Measurements from ENCODE around the gene LRP1-AS. TPM values are rescaled to one million over a fixed set of nuclear protein-coding genes. Genes with fewer than 3 reads are reported as not detected.

The LRP1-AS gene
- total RNA-seq, 2 experiments from 2014 or later: not detected

DNA sequence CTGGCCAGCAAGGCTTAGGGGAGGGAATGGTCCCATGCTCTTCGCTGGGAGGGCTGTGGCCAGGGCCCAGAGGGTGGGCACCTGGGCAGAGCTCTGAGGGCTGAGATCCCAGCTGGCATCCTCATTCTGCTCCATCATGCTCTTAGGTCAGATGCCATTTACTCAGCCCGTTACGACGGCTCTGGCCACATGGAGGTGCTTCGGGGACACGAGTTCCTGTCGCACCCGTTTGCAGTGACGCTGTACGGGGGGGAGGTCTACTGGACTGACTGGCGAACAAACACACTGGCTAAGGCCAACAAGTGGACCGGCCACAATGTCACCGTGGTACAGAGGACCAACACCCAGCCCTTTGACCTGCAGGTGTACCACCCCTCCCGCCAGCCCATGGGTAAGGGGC is 30.8 kb upstream of the LRP1-AS start:
- ChIA-PET CTCF (interaction anchor here (1.1 kb wide), 1 partner anchor 54 kb away, joined by 3 read pairs; no protein-coding TSS in a partner anchor), POLR2A (no interaction called here)
- Mint-ChIP-seq H3K4me3 (no peak overlapping the region), H3K27ac (no peak overlapping the region), H3K36me3 (ENCODE audit: low read depth) (no peaks in the 10 kb centered on the region), H3K27me3 (no peaks in the 10 kb centered on the region), H3K9me3 (no peaks in the 10 kb centered on the region), H3K4me1 (ENCODE audit: low read depth) (no peaks in the 10 kb centered on the region)
- TF ChIP-seq, protein P1, sequence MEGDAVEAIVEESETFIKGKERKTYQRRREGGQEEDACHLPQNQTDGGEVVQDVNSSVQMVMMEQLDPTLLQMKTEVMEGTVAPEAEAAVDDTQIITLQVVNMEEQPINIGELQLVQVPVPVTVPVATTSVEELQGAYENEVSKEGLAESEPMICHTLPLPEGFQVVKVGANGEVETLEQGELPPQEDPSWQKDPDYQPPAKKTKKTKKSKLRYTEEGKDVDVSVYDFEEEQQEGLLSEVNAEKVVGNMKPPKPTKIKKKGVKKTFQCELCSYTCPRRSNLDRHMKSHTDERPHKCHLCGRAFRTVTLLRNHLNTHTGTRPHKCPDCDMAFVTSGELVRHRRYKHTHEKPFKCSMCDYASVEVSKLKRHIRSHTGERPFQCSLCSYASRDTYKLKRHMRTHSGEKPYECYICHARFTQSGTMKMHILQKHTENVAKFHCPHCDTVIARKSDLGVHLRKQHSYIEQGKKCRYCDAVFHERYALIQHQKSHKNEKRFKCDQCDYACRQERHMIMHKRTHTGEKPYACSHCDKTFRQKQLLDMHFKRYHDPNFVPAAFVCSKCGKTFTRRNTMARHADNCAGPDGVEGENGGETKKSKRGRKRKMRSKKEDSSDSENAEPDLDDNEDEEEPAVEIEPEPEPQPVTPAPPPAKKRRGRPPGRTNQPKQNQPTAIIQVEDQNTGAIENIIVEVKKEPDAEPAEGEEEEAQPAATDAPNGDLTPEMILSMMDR (IDR thresholded peaks at IDR 0.05): no peak
- intact Hi-C loops (cut with micrococcal nuclease): no loop called here
- no peak for ATAC-seq
- no peak for DNase-seq

DNA sequence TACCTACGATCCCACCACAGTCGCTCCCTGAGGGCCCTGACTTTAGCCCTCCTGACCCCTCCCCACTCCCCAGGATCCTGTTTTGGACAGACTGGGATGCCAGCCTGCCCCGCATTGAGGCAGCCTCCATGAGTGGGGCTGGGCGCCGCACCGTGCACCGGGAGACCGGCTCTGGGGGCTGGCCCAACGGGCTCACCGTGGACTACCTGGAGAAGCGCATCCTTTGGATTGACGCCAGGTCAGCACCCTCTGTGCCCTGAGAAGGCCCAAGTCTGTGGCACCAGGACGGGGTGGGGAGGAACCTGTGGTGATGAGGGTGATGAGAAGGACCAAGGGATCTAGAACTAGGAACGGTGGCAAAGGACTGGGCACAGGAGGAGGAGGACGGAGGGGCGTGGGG is 29.9 kb upstream of the LRP1-AS start:
- intact Hi-C loops (cut with micrococcal nuclease): no loop called here
- no peaks in the 10 kb centered on the region for H3K9me3 Mint-ChIP-seq
- TF ChIP-seq, protein P1 (IDR thresholded peaks at IDR 0.05): no peak

DNA sequence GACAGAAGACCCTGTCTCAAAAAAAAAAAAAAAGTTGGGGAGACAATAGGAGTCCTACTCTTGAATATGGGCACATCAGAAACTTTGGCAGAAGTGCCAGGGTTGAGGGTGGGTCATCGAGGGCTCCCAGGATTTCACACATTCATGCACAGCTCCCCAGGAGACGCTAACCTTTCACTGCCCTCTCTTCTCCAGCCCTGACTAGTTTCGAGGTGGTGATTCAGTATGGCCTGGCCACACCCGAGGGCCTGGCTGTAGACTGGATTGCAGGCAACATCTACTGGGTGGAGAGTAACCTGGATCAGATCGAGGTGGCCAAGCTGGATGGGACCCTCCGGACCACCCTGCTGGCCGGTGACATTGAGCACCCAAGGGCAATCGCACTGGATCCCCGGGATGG is 29.4 kb upstream of the LRP1-AS start:
- intact Hi-C loops (cut with micrococcal nuclease): no loop called here
- no peak for DNase-seq
- POLR2A ChIA-PET: no interaction called here

More for the DNA sequence above, 29.9 kb upstream of the LRP1-AS start:
- no peaks in the 10 kb centered on the region for H3K36me3 Mint-ChIP-seq (ENCODE audit: low read depth)
- ChIA-PET CTCF (interaction anchor here (1.1 to 9.4 kb wide), 3 partner anchors 8 to 53 kb away, joined by 3 to 153 read pairs (median 116); partner anchors contain the start of gene LRP1), POLR2A (no interaction called here)
- no peaks in the 10 kb centered on the region for H3K4me1 Mint-ChIP-seq (ENCODE audit: low read depth)
- no peak overlapping the region for H3K4me3 Mint-ChIP-seq
- H3K27ac Mint-ChIP-seq: no peak overlapping the region
- DNase-seq: no peak
- H3K27me3 Mint-ChIP-seq: no peaks in the 10 kb centered on the region
- no peak for ATAC-seq

DNA sequence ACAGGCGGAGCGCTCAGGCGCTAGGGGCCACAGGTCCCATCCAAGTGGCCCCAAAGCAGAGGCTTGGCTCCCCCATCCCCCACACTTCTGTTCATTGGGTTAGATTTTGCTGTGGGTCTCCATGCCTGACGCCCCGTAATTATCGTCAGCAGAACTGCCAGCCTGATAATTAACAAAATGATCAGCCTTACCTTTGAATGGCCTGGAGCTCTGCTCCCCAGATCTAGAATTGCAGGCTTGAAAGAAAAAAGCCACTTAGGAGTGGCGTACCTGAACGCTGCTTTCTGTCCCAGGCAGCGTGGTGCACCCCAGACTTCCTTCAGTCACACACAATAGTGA is 28.7 kb upstream of the LRP1-AS start:
- POLR2A ChIA-PET: interaction anchor here (0.8 kb wide), 1 partner anchor 10 kb away, joined by 3 read pairs; no protein-coding TSS in a partner anchor
- Mint-ChIP-seq H3K36me3 (ENCODE audit: low read depth) (no peaks in the 10 kb centered on the region), H3K4me3 (no peak overlapping the region), H3K27me3 (no peaks in the 10 kb centered on the region), H3K9me3 (no peaks in the 10 kb centered on the region), H3K27ac (no peak overlapping the region), H3K4me1 (ENCODE audit: low read depth) (no peaks in the 10 kb centered on the region)
- no peak for ATAC-seq
- intact Hi-C loops (cut with micrococcal nuclease): no loop called here
- no peak for DNase-seq
- TF ChIP-seq, protein P1 (IDR thresholded peaks at IDR 0.05): peak; percentile 0
- CTCF ChIA-PET: interaction anchor here (0.7 to 9.4 kb wide), 20 partner anchors 9 to 336 kb away, joined by 3 to 153 read pairs (median 4); partner anchors contain the start of genes LRP1 and STAT6

More for the DNA sequence above, 29.4 kb upstream of the LRP1-AS start:
- no peaks in the 10 kb centered on the region for H3K4me1 Mint-ChIP-seq (ENCODE audit: low read depth)
- CTCF ChIA-PET: interaction anchor here (0.9 to 9.4 kb wide), 8 partner anchors 9 to 136 kb away, joined by 3 to 153 read pairs (median 6); partner anchors contain the start of genes LRP1 and STAT6
- ATAC-seq: no peak
- H3K36me3 Mint-ChIP-seq (ENCODE audit: low read depth): no peaks in the 10 kb centered on the region
- no peak overlapping the region for H3K27ac Mint-ChIP-seq
- no peaks in the 10 kb centered on the region for H3K9me3 Mint-ChIP-seq
- H3K27me3 Mint-ChIP-seq: no peaks in the 10 kb centered on the region
- H3K4me3 Mint-ChIP-seq: no peak overlapping the region
- TF ChIP-seq, protein P1 (IDR thresholded peaks at IDR 0.05): no peak

DNA sequence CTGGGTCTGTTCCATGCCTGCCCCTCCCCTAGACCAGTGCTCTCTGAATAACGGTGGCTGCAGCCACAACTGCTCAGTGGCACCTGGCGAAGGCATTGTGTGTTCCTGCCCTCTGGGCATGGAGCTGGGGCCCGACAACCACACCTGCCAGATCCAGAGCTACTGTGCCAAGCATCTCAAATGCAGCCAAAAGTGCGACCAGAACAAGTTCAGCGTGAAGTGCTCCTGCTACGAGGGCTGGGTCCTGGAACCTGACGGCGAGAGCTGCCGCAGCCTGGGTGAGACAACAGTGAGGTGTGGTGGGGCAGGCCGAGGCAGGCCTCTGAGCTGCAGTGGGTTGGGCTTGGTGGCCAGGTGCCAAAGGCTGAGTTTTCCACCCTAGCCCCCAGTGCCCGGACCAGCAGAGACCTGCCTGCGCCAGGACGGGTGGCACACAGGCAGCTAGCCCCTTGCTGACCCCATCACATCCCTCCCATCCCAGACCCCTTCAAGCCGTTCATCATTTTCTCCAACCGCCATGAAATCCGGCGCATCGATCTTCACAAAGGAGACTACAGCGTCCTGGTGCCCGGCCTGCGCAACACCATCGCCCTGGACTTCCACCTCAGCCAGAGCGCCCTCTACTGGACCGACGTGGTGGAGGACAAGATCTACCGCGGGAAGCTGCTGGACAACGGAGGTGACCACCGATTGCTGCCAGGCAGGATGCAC is 28.2 kb upstream of the LRP1-AS start:
- TF ChIP-seq, protein P1 (IDR thresholded peaks at IDR 0.05): peak; percentile 69
- peak; percentile 45 for ATAC-seq

More for the DNA sequence above, 28.2 kb upstream of the LRP1-AS start:
- Mint-ChIP-seq H3K9me3 (no peaks in the 10 kb centered on the region), H3K27me3 (no peaks in the 10 kb centered on the region), H3K27ac (no peak overlapping the region), H3K4me1 (ENCODE audit: low read depth) (no peaks in the 10 kb centered on the region), H3K36me3 (ENCODE audit: low read depth) (no peaks in the 10 kb centered on the region), H3K4me3 (no peak overlapping the region)
- ChIA-PET POLR2A (interaction anchor here (0.8 kb wide), 1 partner anchor 11 kb away, joined by 3 read pairs; no protein-coding TSS in a partner anchor), CTCF (interaction anchor here (0.7 to 9.4 kb wide), 24 partner anchors 10 to 335 kb away, joined by 3 to 153 read pairs (median 3); partner anchors contain the start of genes LRP1, STAT6 and TAC3)
- intact Hi-C loops (cut with micrococcal nuclease): no loop called here
- peak; percentile 72 for DNase-seq
